ENCODE results near the gene DHX15. TPM values are rescaled to one million over a fixed set of nuclear protein-coding genes. Genes with fewer than 3 reads are reported as not detected.

DHX15 gene
- total RNA-seq, 3 donors from 2014 or later, result 119 to 207 (median 192) TPM

DNA sequence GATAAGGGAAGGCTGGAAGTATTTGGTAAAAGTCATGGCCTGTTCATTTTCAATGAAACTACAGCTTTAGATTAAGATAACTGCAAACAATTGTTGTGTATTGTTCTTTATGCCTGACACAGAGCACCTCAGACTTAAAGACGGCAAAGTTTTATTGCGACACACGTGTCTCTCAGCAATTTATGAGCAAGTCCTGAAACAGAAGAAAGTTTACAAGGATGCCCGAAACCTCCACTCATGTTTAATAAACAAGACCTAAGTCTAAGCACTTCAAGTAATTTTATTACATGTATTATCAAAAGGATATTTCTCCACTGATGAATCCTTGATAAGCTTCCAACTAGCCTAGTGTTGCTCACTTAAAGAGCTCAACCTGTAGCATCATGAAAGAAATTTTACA is 51.0 kb downstream of the DHX15 start:
- TF ChIP-seq POLR2AphosphoS5 (IDR thresholded peaks at IDR 0.05) (no peak), POLR2A (IDR thresholded peaks at IDR 0.05) (no peak)
- TF ChIP-seq, protein P1, sequence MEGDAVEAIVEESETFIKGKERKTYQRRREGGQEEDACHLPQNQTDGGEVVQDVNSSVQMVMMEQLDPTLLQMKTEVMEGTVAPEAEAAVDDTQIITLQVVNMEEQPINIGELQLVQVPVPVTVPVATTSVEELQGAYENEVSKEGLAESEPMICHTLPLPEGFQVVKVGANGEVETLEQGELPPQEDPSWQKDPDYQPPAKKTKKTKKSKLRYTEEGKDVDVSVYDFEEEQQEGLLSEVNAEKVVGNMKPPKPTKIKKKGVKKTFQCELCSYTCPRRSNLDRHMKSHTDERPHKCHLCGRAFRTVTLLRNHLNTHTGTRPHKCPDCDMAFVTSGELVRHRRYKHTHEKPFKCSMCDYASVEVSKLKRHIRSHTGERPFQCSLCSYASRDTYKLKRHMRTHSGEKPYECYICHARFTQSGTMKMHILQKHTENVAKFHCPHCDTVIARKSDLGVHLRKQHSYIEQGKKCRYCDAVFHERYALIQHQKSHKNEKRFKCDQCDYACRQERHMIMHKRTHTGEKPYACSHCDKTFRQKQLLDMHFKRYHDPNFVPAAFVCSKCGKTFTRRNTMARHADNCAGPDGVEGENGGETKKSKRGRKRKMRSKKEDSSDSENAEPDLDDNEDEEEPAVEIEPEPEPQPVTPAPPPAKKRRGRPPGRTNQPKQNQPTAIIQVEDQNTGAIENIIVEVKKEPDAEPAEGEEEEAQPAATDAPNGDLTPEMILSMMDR (IDR thresholded peaks at IDR 0.05), result no peak

DNA sequence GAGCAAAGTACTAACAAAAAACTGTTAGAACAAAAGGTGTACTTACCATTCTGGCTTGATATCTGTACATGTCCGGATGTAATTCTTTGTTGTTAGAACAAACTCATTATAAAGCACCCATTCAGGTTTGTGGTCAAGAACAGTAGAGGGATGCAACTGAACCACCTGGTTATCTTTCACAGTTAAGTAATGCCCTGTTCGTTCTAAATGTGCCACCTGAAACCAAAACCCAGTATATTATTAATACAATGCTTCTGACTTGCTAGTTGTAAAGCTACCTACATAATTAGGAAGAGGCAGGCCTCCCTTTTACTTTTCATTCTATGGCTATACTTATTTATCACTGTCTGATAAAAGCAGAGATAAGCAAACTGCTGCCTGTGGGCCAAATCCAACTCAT is 54.8 kb downstream of the DHX15 start:
- no peak for DNase-seq (ENCODE audit: low spot score in 2 of 2)
- intact Hi-C loops (cut with DNase I; ENCODE audit: low total_unique reads), result no loop called here
- H3K4me3 ChIP-seq, result no peak overlapping the region
- H3K36me3 ChIP-seq, result no peaks in the 10 kb centered on the region
- no peaks in the 10 kb centered on the region for H3K27me3 ChIP-seq
- no peak for TF ChIP-seq POLR2A (IDR thresholded peaks at IDR 0.05)
- TF ChIP-seq POLR2AphosphoS5 (IDR thresholded peaks at IDR 0.05), result no peak
- TF ChIP-seq, protein P1 (IDR thresholded peaks at IDR 0.05), result no peak
- H3K9me3 ChIP-seq, result no peaks in the 10 kb centered on the region
- no peak overlapping the region for H3K27ac ChIP-seq
- H3K4me1 ChIP-seq, result no peaks in the 10 kb centered on the region

More for the DNA sequence above, 51.0 kb downstream of the DHX15 start:
- DNase-seq (ENCODE audit: low spot score in 2 of 2), result no peak
- Histone ChIP-seq H3K27me3 (no peaks in the 10 kb centered on the region), H3K9me3 (no peaks in the 10 kb centered on the region), H3K36me3 (peaks cover 5% of the 10 kb centered on the region), H3K4me1 (no peaks in the 10 kb centered on the region), H3K27ac (no peak overlapping the region), H3K4me3 (no peak overlapping the region)
- intact Hi-C loops (cut with DNase I; ENCODE audit: low total_unique reads), result loop anchor here (5.0 kb wide), 1 partner anchor 651 kb away; no protein-coding TSS in a partner anchor

DNA sequence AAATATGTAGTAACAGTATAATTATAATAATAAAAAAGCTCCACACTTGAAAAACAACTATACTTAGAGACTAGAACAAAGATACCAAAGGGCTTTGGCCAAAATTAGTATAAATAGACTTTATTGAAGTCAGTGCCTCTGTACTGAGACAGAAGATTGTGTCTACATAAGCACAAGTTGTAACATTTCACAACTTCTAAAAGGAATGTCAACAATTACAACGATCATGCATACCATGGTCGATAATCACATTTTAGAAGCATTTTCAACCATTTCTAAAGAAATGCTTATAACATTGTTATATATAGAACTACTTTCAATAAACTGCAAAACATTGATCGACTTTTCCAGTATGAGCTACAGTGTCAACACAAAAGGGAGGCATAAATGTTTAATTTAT is 57.0 kb downstream of the DHX15 start:
- no peak overlapping the region for H3K27ac ChIP-seq
- H3K36me3 ChIP-seq, result no peaks in the 10 kb centered on the region
- no peak for DNase-seq (ENCODE audit: low spot score in 2 of 2)
- TF ChIP-seq POLR2AphosphoS5 (IDR thresholded peaks at IDR 0.05), result no peak
- TF ChIP-seq POLR2A (IDR thresholded peaks at IDR 0.05), result no peak
- TF ChIP-seq, protein P1 (IDR thresholded peaks at IDR 0.05), result no peak
- intact Hi-C loops (cut with DNase I; ENCODE audit: low total_unique reads), result no loop called here
- H3K9me3 ChIP-seq, result no peaks in the 10 kb centered on the region
- H3K4me1 ChIP-seq, result no peaks in the 10 kb centered on the region
- no peaks in the 10 kb centered on the region for H3K27me3 ChIP-seq
- no peak overlapping the region for H3K4me3 ChIP-seq

- no peak for DNase-seq (ENCODE audit: low spot score in 2 of 2)
- Histone ChIP-seq H3K36me3 (no peaks in the 10 kb centered on the region), H3K4me3 (no peak overlapping the region), H3K4me1 (peaks cover 0 to 4% of the 10 kb centered on the region in 2 donors), H3K27ac (no peak overlapping the region), H3K27me3 (no peaks in the 10 kb centered on the region), H3K9me3 (no peaks in the 10 kb centered on the region)
- intact Hi-C loops (cut with DNase I; ENCODE audit: low total_unique reads), result no loop called here
- TF ChIP-seq, protein P1 (IDR thresholded peaks at IDR 0.05), result no peak
Measured at GRCh38 chr4:24521544-24521943, 62.8 kb downstream of the DHX15 start.

- no peaks in the 10 kb centered on the region for H3K9me3 ChIP-seq
- peak overlapping the region in 1 of 2 donors; percentile 12 for H3K27ac ChIP-seq
- DNase-seq (ENCODE audit: low spot score in 2 of 2), result no peak
- peaks cover 0 to 4% of the 10 kb centered on the region in 2 donors for H3K4me1 ChIP-seq
- no peaks in the 10 kb centered on the region for H3K36me3 ChIP-seq
- TF ChIP-seq POLR2A (IDR thresholded peaks at IDR 0.05) (no peak), POLR2AphosphoS5 (IDR thresholded peaks at IDR 0.05) (no peak)
- TF ChIP-seq, protein P1 (IDR thresholded peaks at IDR 0.05), result no peak
- H3K4me3 ChIP-seq, result no peak overlapping the region
- intact Hi-C loops (cut with DNase I; ENCODE audit: low total_unique reads), result no loop called here
- no peaks in the 10 kb centered on the region for H3K27me3 ChIP-seq
Measured at GRCh38 chr4:24519649-24520048, 64.7 kb downstream of the DHX15 start.
